ENCODE results near the gene PGS1.
A peak's percentile ranks its signal among the peaks of the same experiment; 100 is the strongest.

Gene PGS1

DNA sequence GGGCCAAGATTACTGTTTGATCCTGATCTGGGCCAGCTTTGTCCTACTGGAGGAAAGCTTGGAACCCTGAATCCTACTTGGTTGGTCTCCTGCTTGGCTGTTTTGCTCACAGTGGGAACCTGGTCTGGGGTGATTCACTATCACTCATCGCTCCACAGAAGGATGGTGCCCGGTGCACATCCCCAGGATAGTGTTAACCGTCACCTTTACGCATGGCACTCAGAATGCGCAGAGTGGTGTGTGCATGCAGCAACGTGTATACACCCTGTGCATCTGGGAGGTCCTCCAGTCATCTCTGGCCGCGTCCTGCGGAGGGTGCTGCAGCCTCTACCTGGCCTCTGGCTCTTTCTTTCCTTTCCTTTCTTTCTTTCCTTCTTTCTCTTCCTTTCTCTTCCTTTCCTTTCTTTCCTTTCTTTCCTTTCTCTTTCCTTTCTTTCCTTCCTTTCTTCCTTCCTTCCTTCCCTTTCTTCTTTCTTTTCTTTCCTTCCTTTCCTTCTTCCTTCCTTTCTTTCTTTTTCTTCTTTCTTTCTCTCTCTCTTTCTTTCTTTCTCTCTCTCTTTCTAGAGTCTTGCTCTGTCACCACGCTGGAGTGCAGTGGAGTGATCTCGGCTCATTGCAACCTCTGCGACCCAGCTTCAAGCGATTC lies 31.7 kb upstream of the PGS1 start:
- DNase-seq (ENCODE audit: low read depth) = peak; percentile 77

DNA sequence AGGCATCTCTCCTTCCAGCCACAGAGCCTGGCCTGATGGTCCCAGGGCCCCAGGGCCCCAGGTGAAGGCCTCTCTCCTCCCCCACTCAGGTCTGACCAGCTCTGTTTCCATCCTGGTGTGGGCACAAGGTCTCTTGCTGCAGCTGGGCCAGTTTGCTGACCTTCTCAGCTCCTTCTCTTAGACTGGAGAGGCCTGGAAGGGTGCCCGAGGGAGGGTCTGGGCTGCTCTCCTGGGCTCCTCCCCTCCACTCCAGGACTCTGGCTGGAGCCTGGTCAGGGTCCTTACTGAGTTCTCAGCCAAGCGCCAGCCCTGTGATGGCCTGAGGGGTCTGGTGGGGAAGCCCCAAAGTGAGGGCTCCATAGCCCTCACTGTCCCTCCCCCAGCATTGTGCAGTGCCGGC lies 31.0 kb upstream of the PGS1 start:
- no peak for DNase-seq (ENCODE audit: low read depth)

DNA sequence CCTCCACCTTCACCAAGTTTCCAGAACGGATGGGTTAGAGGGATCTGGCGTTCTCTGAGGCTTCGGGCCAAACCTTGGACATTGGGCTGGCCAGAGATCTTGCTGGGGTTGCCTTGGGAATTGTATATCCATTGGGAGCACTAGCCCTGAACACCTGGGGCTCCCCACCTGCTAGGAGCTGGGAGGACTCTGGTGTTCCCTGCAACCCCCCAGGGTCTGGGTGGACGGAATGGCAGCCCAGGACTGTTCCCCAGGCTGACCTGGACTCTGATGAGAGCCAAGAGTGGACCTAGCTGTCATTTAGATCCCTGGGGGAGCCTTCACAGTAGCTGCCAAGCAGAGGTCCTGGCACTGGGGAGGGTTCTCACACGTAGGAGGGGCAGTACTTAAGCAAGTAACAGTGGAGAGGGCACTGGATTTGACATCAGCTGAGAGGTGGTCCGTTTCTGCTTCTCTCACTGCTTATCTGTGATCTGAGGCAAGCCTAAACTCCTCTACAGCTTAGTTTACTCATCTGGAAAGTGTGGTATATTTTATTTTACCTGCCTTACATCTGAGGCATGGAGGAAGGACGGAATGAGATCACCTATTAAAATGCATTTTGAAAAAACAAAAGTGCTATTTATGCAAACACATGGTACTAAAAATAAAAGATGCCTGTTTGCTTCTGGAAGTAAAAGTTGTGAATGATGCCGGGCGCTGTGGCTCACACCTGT lies 30.2 kb upstream of the PGS1 start:
- DNase-seq (ENCODE audit: low read depth) = no peak

DNA sequence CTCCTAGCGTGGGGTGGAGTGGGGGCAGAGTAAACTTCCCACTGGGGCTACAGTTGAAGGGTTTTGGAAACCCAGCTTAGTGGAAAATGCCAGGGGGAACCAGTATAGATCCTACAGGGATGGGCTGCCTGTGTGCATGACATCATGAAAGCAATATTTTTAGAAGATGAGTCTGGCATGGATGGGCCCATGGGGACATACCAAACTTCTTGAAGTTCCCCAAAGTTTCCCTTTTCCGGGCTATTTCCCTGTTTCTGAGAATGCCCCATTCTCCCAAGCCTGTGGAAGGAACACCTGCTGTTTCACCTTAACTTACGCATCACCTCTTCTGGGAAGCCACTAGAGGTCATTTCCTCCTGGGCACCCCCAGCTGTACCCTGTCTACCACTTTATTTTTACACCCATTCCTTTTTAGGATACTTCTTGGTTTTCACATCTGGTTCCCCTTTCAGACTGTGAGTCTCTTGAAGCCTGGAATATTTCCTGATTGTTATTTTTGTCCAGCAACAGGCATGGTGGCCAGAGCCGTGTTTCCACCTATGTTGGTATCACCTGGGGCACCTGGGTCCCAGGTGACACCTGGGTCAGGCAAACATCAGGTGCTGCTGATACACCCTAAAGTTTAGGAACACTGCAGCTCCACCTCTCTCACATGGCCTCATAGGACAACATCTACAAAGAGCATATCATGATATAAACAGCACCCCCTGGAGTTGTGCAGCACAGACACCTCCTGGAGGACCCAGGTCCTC lies 28.4 kb upstream of the PGS1 start:
- DNase-seq (ENCODE audit: low read depth) = no peak

DNA sequence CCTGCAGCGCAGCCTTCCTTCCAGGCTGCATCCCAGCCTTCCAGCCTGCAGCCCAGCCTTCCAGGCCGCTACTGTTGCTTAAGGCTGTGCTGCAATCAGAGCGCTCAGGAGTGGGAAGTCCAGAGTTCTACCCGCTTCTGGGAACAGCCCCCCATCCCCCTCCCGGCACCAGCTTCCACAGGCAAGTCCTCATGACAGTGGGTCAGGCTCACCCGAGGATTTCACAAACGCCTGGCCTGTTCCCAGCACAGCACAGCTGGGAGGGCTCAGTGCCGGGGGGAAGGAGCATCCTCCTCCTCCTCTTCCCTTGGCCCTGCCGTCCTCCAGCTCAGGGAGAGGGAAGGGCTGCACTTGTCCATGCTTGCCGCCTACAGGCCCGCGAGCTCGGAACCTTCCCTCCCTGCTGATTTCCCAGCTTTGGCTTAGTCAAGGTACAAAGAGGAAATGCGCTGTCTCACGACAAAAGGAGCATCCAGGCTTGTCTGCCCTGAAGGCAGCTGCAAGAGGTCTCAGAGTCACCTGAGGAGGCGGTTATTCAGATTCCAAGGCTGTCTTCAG lies 26.9 kb upstream of the PGS1 start:
- peak; percentile 90 for DNase-seq (ENCODE audit: low read depth)

DNA sequence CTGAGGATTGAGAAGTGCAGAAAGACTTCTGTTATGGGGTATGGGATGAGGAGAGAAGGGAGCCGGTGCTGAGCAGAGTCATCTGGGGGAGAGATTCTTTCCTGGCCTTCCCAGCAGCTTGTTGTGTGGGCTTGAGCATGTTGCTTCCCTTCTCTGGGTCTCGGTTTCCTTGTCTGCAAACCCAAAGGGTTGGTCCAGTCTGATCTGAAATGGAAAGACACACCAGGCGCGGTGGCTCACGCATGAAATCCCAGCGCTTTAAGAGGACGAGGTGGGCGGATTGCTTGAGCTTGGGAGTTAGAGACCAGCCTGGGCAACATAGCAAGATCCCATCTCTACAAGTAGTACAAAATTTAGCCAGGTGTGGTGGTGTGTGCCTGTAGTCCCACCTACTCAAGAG lies 24.6 kb upstream of the PGS1 start:
- DNase-seq (ENCODE audit: low read depth) = no peak

DNA sequence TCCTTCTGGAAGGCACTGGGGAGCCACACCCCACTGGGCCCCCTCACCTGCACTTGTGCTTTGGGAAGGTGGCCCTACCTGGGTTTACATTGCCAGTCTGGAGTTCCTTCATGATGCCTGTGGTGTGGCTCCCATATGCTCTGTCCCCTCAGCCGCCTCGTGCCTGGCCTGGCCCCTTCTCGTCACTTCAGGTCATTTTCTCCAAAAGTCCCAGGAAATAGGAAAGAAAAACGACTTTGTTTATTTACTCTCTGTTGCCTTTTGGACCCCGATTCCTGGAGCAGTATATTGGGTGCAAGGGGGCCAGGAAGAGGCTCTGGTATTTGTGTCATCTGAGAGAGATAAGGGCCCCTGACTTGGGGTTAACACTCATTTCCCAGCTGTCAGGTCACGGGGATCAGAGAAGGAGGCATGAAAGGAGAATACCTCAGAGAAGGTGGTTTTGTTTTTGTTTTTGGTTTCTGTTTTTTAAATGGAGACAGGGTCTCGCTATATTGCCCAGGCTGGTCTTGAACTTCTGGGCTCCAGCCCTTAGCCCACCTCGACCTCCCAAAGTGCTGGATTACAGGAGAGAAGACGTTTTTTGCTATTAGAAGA lies 23.3 kb upstream of the PGS1 start:
- DNase-seq (ENCODE audit: low read depth) = no peak

DNA sequence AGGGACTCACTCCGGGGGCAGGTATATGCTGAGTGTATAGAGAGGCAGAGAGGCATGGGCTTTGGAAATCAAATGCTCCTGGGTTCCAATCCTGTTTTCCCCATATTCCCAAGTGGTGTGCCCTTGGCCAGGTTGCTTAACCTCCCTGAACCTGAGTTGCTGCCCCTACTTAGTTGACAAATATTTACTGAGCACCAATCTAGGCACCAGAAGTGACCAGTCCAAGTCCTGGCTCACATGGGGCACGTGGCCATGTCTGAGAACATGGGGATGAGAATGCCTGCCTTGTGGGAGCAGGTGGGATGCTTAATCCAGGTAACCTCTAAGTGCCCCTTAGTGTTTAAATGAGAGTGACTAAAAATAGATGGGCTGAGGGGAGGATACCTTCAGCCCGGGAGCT lies 22.7 kb upstream of the PGS1 start:
- no peak for DNase-seq (ENCODE audit: low read depth)

DNA sequence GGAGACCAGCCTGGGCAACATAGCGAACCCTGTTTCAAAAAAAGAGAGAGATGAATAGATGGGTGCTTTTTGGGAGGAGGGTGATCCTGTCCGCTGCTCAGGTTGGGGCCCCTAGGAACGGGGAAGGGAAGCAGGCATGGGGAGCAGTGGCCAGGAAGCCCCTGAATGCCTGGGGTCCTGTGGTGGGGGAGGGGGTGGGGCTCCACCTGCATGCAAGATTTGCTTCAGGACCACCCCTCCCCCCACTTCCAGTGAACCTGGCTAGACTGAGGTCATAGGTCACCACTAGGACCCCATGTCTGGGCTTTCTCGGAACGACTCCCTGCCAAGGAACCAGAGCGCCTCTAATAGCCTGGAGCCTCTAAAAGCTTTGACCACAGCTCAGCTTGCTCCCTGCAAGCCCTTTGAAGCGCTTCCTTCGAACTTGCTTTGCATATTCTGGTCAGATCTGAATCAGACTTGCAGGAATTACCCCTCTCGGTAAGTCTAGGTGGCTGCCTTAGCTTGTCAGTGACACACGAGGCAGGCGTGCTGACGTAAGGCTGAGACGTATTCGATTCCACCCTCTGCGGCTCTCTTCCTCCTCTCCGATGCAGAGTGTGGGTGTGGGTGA lies 22.2 kb upstream of the PGS1 start:
- peak; percentile 100 for DNase-seq (ENCODE audit: low read depth)

DNA sequence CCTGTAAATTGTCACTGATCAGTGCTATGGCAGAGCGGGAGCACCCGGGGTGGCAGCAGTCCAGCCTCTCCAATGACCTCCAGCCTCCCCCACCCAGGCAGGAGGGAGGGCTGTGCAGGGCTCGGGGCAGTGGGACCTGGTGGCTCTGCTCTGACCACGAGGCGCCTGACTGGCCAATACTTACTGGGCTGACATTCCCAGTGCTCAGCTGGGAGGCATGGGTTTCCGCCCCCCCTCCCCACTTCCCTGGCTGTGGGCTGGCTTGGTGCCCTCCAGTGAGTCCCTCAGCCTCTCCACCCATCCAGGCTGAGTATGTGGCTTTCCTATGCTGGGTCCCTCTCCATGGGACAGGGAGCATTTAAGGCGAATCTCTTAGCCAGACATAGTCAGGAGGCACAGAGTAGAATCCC lies 21.3 kb upstream of the PGS1 start:
- DNase-seq (ENCODE audit: low read depth) = peak; percentile 94

DNA sequence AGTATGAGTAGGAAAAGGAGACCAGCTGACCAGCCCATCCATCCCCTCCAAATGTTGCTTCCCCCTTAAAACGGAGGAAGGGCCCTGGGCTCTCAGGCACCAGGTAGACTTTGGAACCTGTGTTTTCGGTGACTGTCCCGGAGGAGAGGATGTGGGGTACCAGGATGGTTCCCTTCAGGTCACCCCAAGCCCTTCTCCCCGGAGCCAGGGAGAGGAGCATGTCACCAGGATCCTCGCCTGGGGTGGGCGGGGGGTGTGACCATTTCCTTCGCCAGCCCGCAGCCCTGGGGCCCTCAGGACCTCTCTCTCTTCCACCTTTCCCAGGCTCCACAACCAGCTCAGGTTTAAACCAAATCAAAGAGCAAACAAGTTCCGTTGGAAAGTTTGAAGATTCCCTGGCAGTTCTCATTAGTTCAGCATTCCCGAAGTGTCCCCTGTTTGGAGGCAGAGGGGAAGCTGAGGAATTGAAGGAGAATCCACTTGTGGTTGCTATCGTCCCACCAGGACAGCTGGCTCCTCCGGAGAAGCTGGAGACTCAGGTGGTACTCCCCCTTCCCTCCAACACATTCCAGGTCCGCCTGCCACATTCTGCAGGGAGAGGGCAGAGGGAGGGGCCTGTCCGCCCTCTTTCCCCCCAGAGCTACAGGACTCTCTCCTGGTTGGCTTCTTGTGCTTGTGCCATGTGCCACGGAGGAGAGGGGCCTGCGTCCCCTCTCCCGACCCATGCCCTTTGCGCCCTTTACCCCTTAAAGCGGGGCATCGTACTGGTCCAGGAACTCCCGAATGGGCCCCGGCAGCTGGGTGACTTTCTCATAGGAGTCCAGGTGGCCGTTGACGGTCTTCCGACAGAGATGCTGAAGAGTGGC lies 20.5 kb upstream of the PGS1 start:
- DNase-seq (ENCODE audit: low read depth) = peak; percentile 60

DNA sequence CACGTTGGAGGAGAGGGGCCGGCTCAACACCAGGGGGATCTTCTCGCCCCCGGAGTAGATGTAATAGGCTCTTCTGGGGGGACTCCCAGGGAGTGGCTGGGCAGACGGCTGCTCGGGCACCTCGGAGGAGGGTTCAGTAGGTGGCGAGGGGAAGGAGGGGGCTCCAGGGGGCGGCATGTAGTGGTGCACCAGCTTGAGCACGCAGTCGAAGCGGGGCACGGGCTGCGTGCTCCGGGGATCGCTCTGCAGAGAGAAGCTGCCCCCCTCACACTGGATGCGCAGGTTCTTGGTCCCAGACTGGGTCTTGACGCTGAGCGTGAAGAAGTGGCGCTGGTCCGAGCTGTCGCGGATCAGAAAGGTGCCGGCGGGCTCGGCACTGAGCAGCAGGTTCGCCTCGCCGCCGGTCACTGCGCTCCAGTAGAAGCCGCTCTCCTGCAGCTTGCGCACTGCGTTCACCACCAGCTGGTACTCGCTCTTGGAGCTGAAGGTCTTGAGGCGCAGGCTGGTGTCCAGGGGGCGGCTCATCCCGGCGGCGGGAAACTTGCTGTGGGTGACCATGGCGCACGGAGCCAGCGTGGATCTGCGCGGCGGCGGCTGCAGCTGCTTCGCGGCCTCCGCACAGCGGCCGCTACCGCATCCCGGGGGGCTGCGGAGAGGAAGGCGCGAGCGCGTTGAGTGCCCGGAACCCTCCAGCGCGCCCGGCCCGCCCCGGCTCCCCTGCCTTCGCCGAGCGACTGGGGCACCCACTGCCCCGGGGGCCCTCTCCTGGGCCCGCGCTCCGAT lies 19.7 kb upstream of the PGS1 start:
- DNase-seq (ENCODE audit: low read depth) = peak; percentile 64

DNA sequence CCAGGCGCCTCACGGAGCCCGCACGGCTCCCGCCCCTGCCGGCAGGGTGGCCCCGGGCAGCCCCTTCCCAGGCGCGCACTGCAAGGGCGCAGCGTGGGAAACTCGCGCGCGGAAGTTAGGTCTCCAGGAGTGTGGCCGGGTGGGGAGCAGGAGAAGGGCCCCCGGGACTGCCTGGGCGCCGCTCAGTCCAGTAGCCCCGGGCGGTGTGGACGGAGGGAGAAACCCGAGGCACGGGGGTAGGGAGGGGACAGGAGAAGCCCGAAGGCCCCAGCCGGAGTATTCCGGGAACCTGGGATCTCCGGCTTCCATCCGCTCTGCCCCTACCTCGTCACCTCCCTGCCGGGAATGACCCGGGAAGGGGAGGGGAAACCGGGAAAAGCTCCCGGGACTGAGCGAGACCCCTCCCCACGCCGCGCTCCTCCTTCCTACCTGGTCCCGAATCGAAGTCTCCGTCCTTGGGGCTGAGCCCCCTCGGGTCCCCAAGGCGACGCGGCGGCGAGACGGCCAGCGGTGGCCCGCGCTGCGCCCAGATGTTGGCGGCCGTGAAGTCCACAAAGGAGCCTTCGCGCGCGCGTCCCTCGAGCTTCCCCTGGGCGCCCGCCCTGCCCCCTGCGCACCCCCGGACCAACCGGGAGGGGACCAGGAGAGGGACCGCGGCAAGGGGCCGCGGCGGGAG lies 19.0 kb upstream of the PGS1 start:
- DNase-seq (ENCODE audit: low read depth) = peak; percentile 61

DNA sequence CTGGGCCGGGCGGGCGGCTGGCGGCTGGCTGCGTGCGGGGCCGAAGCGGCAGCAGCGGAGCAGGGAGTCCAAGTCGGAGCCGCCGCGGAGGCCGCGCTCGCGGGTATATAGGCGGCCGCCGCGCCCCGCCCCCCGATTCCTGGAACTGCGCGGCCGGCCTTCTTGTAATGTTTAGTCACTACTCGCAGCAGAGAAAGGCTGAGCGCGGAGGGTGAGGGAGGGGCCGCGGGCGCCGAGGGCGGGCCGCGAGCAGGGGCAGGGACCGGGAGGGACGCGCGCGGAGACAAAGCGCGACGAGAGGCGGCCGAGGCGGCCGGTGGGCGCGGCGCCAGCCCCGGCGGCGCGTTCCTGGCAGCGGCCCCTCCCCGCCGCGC lies 18.5 kb upstream of the PGS1 start, which contains the start of gene SOCS3:
Gene SOCS3 (minus strand): TSS at position 81 of the 374 bp plus-strand sequence. CDS start 982 bp downstream, outside the sequence.
- DNase-seq (ENCODE audit: low read depth) = peak; percentile 99

DNA sequence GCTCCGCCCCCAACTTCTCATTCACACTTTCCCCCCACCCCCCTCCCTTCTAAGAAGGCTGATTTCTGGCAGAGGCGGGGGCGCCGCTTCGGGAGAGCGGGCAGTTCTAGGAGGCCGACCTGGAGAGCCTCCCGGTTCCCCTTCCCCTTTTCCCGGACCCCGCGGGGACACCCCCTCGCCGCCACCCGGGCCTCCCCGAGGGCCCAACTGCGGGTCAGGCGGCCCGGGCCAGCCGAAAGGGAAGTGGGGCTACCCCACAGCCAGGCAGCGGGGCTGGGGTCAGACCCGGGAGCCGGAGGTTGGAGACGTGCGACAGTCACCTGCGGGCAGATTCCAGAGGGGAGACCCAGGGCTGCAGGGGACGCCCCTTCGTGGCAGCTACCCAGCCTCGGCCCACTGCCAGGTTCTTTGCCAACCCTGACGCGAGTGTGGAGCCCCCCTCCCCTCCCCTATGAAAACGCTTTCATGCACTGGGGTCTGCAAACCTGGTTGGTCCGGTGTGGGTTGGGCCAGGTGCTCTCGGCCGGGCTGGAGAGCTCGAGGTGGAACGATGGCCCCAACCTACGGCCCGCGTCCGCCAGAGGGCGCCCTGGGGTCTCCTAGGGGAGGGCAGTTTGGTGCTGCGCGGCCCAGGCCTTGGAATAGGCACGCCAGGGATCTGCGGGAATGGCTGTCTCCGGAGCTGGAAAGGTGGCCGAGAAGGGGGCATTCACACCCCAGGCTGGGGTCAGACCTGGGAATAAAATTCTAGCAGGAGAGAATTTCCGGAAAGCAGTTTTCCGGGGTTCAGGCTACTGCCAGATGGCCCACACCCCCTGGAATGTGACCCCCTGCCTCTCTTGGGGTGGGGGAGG lies 17.9 kb upstream of the PGS1 start:
- peak; percentile 94 for DNase-seq (ENCODE audit: low read depth)

DNA sequence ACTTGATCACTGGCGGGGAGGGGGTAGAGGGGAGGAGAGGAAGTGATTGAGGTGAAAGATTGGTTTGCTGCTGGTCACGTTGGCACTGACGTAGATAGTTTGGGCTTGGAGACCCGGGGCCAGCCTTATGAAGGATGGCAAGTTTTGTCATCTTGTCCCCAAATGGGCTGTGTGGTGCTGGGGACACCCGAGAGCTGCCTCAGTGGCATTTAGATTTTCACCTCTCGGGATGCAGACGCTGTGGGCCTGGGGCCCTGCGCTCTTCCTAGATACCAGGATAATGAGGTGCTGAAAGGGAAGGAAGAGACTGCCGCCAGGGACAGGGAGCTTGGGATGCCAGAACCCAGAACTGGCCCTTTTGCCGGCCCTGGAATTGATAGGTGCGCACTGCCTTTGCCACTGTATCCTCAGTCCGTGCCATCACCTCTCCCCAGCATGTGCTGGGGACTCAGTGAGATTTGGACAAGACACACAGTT lies 17.2 kb upstream of the PGS1 start:
- DNase-seq (ENCODE audit: low read depth) = no peak

DNA sequence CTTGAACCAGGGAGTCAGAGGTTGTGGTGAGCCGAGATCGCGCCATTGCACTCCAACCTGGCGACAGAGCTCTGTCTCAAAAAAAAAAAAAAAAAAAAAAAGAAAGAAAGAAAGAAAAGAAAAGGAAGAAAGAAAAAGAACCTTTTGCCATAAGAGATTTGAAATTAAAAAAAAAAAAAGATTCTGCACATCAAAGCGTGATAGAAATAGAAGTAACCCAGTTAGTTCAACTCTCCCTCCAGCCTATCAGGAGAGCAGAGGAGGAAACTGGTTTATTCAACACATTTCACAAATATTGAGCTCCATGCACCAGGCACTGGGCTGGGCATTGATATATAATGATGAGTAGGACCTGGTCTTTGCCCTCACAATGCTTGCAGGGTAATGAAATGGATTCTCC lies 16.2 kb upstream of the PGS1 start:
- DNase-seq (ENCODE audit: low read depth) = no peak

DNA sequence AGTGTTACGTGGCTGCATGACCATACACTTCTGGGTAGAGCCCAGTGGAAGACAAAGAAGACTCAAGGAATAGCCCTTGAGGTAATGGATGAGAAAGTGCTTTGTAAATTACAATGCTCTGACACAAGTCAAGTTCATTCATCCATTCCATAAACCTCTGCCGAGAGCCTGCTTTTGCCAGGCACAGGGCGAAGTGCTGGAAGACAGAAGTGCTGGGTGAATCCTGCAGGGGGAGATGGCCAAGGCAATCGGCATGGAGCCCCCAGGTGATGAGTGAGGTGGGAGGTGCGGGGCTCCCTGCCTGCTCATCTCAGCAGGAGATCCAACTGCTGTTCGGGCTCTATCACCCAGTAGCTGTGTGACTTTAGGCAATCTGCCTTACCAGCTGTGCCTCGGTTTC lies 15.8 kb upstream of the PGS1 start:
- DNase-seq (ENCODE audit: low read depth) = no peak

All from ELR (cell line).